Measurements from ENCODE around the gene ZNF579.
"Not testable (repeated sequence)": the region's sequence is repeated elsewhere in the genome, so short reads cannot be mapped to it uniquely, and the experiment has no call there.

ZNF579 gene

DNA sequence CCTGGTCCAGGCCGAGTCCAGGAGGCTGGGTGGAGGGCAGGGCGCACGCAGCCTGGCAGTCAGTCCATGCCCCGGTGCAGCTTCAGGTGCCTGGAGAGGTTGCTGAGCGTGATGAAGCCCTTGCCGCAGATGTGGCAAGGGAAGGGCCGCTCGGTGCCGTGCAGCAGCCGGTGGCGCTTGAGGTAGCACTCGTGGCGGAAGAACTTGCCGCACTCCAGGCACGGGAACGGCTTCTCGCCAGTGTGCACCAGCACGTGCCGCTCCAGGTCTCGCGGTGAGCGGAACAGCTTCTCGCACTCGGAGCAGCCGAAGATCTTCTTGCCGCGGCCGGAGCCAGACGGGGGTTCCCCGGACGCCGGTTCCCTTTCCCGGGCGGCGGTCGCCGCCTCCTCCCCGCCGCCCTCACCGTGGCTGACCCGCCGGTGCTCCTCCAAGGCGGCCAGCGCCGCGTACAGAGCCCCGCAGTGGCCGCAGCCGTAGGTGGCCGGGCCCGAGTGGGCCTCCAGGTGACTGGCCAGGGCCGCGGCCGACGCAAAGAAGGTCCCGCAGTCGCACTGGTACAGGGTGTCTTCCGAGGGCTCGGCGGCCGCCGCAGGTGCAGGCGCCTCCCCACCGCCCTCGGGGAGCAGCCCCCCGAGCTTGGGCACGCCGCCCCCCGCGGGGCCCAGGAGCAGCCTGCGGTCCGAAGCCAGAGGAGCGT is 11.9 kb upstream of the ZNF579 start:
- no peak for DNase-seq

DNA sequence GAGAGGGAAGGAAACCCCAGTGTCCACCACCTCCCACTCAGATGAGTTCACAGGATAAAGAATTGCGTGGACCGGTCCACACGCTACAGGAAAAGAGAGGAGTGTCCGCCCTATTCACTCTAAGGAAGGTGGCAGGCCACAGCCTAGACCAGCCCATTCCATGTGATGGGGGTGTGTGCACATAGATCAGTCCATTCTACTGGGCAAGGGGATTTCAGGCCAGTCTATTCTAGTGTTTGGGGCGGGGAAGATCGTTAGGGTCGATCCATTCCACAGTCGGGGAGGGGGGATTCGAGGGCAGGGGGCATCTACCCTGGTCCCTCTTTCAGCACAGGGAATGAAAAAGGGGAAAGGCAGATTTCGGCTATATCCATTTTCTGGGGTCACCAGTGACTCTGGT is 10.9 kb upstream of the ZNF579 start:
- DNase-seq: no peak

GRCh38 chr19:55590617-55591016 is 10.0 kb upstream of the ZNF579 start:
- DNase-seq: no peak

- DNase-seq: no peak
Measured at GRCh38 chr19:55590109-55590508, 9.5 kb upstream of the ZNF579 start.

DNA sequence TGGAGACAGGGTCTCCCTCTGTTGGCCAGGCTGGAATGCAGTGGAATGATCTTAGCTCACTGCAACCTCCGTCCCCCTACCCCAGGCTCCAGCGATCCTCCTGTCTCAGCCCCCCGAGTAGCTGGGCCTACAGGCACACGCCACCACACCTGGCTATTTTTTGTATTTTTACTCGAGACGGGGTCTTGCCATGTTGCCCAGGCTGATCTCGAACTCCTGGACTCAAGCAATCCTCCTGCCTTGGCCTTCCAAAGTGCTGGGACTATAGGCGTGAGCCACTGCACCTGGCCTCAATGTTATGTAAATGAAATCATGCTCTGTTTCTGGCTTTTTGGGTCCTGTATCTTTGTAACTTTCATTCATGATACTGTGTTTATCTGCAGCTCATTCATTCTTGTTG is 8.1 kb upstream of the ZNF579 start:
- no peak for DNase-seq

DNA sequence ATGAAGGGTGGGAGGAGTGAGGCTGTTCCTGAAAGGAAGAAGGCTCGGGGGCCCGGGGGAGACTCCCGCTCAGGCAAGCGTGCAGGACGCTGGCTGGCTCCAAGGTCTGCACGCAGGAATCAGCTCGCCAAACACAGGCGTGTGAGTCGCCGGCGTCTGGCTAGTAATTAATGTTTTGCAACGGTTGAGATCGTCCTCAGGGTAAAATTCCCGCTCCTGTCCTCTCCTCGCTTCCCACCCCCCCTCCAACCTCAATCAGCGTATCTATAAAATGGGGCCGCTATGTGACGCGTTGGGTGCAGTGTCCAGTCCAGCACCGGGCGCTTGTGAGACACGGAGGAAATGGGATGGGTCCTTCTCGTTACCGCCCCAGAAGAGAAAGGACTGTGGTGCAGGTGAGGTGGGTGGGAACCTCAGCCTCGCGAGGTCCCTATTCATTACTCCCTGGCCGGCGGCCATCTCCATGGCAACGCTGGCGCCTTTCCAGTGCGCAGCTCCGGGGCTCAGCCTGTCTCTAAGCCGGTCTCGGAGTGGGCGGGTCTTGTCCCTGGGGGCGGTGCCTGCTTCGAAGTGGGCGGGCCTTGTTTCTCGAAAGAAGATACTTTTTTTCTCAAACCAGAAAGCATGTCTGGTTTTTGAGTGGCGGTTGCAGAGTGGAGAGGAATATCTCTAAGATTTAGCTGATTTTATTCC is 6.5 kb upstream of the ZNF579 start:
- DNase-seq: peak; percentile 77

DNA sequence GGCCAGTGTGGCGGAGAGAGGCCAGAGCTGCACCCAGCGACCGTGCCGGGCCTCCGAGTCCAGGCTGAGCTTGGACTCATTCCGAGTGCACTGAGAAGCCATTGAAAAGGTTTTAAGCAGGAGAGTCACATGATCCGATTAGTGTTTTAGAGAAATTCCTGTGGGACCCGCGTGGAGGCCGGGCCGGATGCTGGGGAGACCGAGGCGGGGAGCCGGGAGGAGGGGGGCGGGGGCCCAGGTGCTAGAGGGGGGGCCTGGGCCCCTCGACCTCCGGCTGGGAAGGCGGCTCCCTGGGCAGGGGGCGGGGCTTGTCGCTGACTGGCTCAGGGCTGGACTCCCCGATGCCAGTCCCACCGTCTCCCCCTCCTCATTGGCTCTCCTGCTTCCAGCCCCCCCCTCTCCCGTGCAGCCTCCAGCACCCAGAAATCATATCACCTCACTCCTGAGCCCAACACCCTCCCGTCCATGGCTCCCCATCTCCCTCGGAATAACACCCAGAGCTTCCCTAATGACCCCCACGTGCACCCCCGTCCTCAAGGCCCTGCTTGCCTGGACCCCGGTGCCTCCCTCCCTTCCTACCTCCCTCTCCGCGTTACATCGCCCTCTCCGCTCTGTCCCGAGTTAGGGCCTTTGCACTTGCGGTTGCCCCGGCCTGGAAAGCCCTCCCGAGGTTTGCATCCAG is 5.2 kb upstream of the ZNF579 start:
- no peak for DNase-seq

GRCh38 chr19:55584871-55585270 is 4.2 kb upstream of the ZNF579 start:
- no peak for DNase-seq

GRCh38 chr19:55583897-55584296 is 3.2 kb upstream of the ZNF579 start:
- DNase-seq: not testable (repeated sequence)

- DNase-seq: not testable (repeated sequence)
Measured at GRCh38 chr19:55582284-55582683, 1.6 kb upstream of the ZNF579 start.

DNA sequence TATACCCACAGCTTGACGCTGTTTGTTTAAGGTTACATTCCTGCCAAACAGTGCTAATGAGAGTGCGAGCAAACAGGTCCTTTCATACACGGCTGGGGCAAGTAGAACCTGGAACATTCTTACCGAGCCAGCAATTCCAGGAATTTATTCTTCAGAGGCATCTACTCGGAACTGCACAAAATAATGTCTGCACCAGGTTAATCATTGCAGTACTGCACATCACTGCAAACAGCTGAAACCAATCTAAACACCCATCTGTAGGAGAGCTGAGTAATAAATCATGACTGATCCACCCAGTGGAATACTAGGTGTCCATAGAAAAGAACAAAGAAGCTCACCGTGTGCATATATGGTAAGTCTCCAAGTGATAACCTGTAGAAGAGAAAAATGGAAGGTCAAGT is 1.2 kb upstream of the ZNF579 start:
- no peak for DNase-seq

- no peak for DNase-seq
Measured at GRCh38 chr19:55581145-55581822, 636 bp upstream of the ZNF579 start.

DNA sequence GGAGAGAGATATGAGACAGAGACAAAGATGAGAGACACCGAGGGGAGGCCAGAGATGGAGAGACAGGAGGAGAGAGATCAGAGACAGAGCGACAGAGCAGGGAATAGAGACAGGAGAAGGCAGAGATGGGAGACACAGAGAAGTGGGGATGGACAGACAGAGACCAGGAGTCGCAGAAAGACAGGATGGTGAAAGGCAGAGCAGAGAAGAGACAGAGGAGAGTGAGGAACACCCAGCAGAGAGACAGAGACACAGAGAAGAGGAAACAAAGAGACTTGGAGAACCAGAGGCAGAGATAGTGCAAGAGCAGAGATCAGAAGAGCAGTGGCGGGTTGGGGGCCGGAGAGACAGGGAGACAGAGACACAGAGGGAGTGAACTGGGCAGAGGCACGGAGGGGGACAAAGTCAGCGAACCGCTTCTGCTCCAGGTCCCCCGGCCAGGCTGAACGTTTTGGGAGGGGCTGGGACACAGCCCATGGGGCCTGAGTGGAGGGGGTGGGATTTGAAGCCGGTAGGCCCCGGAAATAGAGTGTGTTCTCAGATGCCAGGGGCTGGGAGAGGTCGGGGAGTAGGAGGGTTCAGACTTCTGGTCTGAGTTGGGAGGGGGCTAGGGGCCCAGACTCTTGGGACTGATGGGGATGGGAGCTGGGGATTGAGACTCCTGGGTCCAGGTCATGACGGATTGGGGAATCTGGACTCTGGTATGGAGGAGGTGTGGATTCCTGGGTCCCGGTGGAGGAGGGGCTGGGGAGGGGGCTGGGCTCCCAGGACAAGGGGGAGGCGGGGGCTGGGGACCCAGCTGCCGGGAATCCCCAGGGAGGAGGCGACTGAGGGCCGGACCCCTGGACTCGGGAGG is 654 bp downstream of the ZNF579 start:
- DNase-seq: peak; percentile 49

DNA sequence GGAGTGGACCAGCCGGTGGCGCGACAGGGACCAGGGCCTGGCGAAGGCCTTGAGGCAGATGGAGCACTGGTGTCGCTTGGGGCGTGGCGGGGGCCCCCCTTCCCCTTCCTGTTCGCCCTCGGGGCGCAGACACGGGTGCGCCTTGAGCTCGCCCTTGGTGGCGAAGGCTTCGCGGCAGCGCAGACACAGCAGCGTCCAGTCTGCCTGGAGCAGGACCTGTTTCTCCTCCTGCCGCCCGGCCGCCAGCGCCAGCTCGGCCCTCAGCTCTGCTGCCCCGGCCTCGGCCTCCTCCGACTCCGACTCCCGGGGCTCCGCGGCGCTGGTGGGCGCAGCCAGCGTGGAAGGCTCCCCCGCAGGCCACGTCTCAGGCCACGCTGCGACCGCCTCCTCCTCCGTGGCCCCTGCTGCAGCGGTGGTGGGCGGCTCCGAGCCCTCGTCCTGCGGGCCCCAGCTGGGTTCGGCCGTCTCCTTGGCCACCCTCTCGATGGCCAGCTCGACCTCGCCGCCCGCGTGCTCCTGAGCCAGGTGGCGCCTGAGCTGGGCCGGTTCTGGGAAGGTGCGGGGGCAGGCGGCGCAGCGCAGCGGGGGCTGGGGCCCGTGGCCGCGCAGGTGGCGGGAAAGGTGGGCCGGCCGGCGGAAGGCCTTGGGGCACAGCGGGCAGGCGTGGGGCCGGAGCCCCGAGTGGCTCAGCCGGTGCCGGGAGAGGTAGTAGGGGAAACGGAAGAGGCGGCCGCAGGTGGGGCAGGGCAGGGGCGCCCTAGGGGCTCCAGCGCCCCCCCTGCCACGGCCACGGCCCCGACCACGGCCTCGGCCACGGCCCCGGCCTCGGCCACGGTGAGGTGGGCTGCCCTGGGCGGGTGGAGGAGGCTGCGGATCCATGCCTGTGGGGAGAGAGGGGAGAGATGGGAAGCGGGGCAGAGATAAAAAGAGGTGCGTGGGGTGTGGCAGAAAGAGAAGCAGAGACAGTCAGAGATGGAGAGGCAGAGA is 1.6 kb downstream of the ZNF579 start:
- DNase-seq: no peak

GRCh38 chr19:55578031-55578760 is 2.5 kb downstream of the ZNF579 start:
- DNase-seq: no peak

- DNase-seq: no peak
Measured at GRCh38 chr19:55576746-55577145, 3.9 kb downstream of the ZNF579 start.

GRCh38 chr19:55573929-55574328 is 6.7 kb downstream of the ZNF579 start:
- DNase-seq: not testable (repeated sequence)

DNA sequence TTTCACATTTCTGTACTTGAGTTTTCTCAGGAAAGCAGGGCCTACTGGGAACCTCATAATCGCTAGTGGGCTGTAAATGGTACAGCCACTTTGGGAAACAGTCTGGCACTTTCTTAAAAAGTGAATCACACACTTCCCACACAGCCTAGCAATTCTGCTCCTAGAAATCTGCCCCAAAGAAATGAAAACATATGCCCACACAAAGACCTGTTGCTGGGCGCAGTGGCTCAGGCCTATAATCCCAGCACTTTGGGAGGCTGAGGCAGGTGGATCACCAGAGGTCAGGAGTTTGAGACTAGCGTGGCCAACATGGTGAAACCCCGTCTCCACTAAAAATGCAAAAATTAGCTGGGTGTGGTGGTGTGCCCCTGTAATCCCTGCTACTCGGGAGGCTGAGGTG is 11.2 kb downstream of the ZNF579 start:
- not testable (repeated sequence) for DNase-seq

DNA sequence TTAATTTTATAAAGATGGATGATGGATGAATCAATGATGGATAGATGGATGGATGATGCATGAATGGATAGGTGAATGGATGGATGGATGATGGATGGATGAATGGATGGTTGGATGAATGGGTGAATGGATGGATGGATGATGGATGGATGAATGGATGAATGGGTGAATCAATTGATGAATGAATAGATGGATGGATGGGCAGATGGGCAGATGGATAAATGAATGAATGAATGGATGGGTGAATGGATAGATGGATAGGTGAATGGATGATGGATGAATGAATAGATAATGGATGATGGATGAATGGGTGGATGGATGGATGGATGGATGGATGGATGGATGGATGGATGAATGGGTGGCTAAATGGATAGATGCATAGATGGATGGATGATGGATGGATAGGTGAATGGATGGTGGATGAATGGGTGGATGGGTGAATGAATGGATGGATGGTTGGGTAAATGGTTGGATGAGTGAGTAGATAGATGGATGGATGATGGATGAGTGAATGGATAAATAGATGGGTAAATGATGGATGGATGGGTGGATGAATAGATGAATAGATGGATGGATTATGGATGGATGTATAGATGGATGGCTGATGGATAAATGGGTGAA is 12.8 kb downstream of the ZNF579 start:
- DNase-seq: no peak

DNA sequence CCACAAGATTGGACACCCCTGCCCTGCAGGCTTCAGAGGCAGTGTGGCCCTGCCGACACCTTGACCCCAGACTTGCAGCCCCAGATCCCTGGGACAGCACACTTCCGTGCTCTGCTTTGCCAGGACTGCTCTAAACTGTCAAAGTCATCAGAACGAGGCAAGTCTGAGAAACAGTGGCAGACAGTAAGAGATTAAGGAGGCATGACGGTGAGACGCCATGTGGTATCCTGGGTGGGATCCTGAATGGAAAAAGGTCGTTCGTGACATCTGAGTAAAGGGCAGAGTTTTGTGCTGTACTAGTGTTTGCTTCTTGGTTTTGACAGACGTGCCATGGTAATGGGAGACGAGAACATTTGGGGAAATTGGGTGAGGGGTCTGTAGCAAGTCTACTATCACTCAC is 13.8 kb downstream of the ZNF579 start:
- no peak for DNase-seq
